Type B pancreatic cell (in vitro differentiated cells): ENCODE data around the gene SOX5. TPM values are rescaled to one million over a fixed set of nuclear protein-coding genes. Genes with fewer than 3 reads are reported as not detected.

Experiments
- DNase-seq: peaks from one replicate; pipeline ENCODE4 v3.0.0; 2021; ENCODE audit warnings: mixed read lengths; ENCODE audit not compliant: unreplicated experiment; ENCODE audit errors: extremely low spot score
- H3K27ac Mint-ChIP-seq: 2 replicates; pipeline ENCODE4 v1.8.0; 2021; ENCODE audit warnings: mild to moderate bottlenecking, mixed read lengths
- H3K27me3 Mint-ChIP-seq: 2 replicates; pipeline ENCODE4 v1.8.0; 2021; ENCODE audit warnings: mixed read lengths
- H3K36me3 Mint-ChIP-seq: 2 replicates; pipeline ENCODE4 v1.8.0; 2021; ENCODE audit warnings: mixed read lengths
- H3K4me1 Mint-ChIP-seq: one replicate; pipeline ENCODE4 v1.8.0; 2021; ENCODE audit warnings: mixed read lengths; ENCODE audit not compliant: unreplicated experiment
- H3K4me3 Mint-ChIP-seq: 2 replicates; pipeline ENCODE4 v1.8.0; 2021; ENCODE audit warnings: mild to moderate bottlenecking, mixed read lengths
- H3K9me3 Mint-ChIP-seq: 2 replicates; pipeline ENCODE4 v1.8.0; 2021; ENCODE audit warnings: mixed read lengths
- CTCF ChIP-seq: fragments of 200-600 bp; sonication (generic); conservative IDR thresholded peaks from 2 replicates; pipeline ENCODE4 v1.5.0; 2021; ENCODE audit warnings: antibody characterized with exemption, mild to moderate bottlenecking
- total RNA-seq: library from RNA; stranded (reverse); gene quantifications from 2 replicates; pipeline ENCODE4 v1.2.1, GENCODE V29; 2021; ENCODE audit warnings: low replicate concordance

Gene SOX5
- total RNA-seq, 1 donor from 2014 or later, result 32.8 TPM

- H3K27ac Mint-ChIP-seq, result no peak overlapping the region
- TF ChIP-seq CTCF, result no peak
- H3K9me3 Mint-ChIP-seq, result no peaks in the 10 kb centered on the region
- H3K4me1 Mint-ChIP-seq, result peaks cover 5% of the 10 kb centered on the region
- no peak for DNase-seq
- no peaks in the 10 kb centered on the region for H3K27me3 Mint-ChIP-seq
- H3K4me3 Mint-ChIP-seq, result no peak overlapping the region
- H3K36me3 Mint-ChIP-seq, result peaks cover 6% of the 10 kb centered on the region
These were observed 190.9 kb downstream of the SOX5 start for GRCh38 chr12:23758608-23759007.

- H3K36me3 Mint-ChIP-seq, result peaks cover 6% of the 10 kb centered on the region
- no peaks in the 10 kb centered on the region for H3K9me3 Mint-ChIP-seq
- H3K27ac Mint-ChIP-seq, result peak overlapping the region; percentile 27
- H3K27me3 Mint-ChIP-seq, result no peaks in the 10 kb centered on the region
- peaks cover 11% of the 10 kb centered on the region for H3K4me1 Mint-ChIP-seq
- no peak for DNase-seq
- H3K4me3 Mint-ChIP-seq, result no peak overlapping the region
- TF ChIP-seq CTCF, result no peak
These were observed 191.9 kb downstream of the SOX5 start for GRCh38 chr12:23757541-23757962.

GRCh38 chr12:23756416-23756815 is 193.1 kb downstream of the SOX5 start:
- Mint-ChIP-seq H3K4me3 (no peak overlapping the region), H3K27me3 (no peaks in the 10 kb centered on the region), H3K4me1 (peaks cover 11% of the 10 kb centered on the region), H3K36me3 (peaks cover 6% of the 10 kb centered on the region), H3K9me3 (no peaks in the 10 kb centered on the region), H3K27ac (no peak overlapping the region)
- TF ChIP-seq CTCF, result no peak
- no peak for DNase-seq

- Mint-ChIP-seq H3K9me3 (no peaks in the 10 kb centered on the region), H3K4me3 (peak overlapping the region; percentile 3), H3K36me3 (peaks cover 3% of the 10 kb centered on the region), H3K27me3 (no peaks in the 10 kb centered on the region), H3K4me1 (peaks cover 11% of the 10 kb centered on the region), H3K27ac (peak overlapping the region; percentile 17)
- no peak for TF ChIP-seq CTCF
- no peak for DNase-seq
These were observed 195.7 kb downstream of the SOX5 start for GRCh38 chr12:23753628-23754365.

GRCh38 chr12:23752245-23752644 is 197.2 kb downstream of the SOX5 start:
- TF ChIP-seq CTCF, result no peak
- Mint-ChIP-seq H3K9me3 (peaks cover 2% of the 10 kb centered on the region), H3K4me1 (peaks cover 11% of the 10 kb centered on the region), H3K36me3 (peaks cover 7% of the 10 kb centered on the region), H3K27me3 (no peaks in the 10 kb centered on the region), H3K27ac (no peak overlapping the region), H3K4me3 (no peak overlapping the region)
- no peak for DNase-seq
